Measurements from ENCODE around the gene PLEKHA7.

DNA sequence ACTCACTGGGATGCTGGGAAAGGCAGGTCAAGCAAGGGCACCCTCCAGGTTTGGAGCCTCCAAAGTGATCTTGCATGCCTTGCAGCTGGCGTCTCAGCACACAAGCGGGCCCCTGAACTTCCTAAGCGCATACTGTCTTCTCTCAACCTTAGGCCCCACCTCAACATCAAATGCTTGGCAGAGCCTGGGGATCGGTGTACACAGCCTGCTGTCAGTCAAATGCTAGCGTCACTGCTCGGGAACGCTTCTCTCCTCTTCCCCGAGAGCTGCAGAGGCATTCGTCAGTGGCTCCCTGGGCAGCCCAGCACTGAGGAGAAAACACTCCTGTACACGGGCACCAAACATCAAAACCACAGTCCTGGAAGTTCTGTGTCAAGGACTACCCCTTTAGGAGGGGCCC, 150.8 kb downstream of the PLEKHA7 start:
- no peak for TF ChIP-seq POLR2A (IDR thresholded peaks at IDR 0.05; ENCODE audit: low read depth, low read length)
- TF ChIP-seq POLR2AphosphoS5 (IDR thresholded peaks at IDR 0.05; ENCODE audit: low read depth, low read length), result no peak

Measured in GM12891 (cell line).